Esophagus muscularis mucosa (tissue), 4 donors: ENCODE results near the gene POMT1. TPM values are rescaled to one million over a fixed set of nuclear protein-coding genes. Genes with fewer than 3 reads are reported as not detected.

ENCODE experiments used
- DNase-seq: peaks from one replicate; pipeline ENCODE4 v3.0.0-alpha.2; 2017; ENCODE audit errors: extremely low spot score
- H3K27ac ChIP-seq, 4 donors: fragments of 200-600 bp; sonication (generic); replicated peaks in 1 of 4; 1 replicate in 3 of 4; 2 replicates in 1 of 4; pipeline ENCODE4 v1.5.1; 2016 to 2019; ENCODE audit warnings: mild to moderate bottlenecking in 1 of 4
- H3K27me3 ChIP-seq, 4 donors: fragments of 200-600 bp; sonication (generic); one replicate each; pipeline versions ENCODE4 v1.5.1 to v1.6.0; 2016 to 2019
- H3K36me3 ChIP-seq, 4 donors: fragments of 200-600 bp; sonication (generic); one replicate each; pipeline ENCODE4 v1.5.1; 2016 to 2019
- H3K4me1 ChIP-seq, 4 donors: fragments of 200-600 bp; sonication (generic); one replicate each; pipeline ENCODE4 v1.5.1; 2016 to 2019
- H3K4me3 ChIP-seq, 4 donors: fragments of 200-600 bp; sonication (generic); 1 replicate in 2 of 4; 2 replicates in 2 of 4; pipeline ENCODE4 v1.5.1; 2016 to 2019; ENCODE audit warnings: mild to moderate bottlenecking in 4 of 4, moderate library complexity in 1 of 4
- H3K9me3 ChIP-seq, 4 donors: fragments of 200-600 bp; sonication (generic); 1 replicate in 3 of 4; 2 replicates in 1 of 4; pipeline ENCODE4 v1.5.1; 2016 to 2019
- CTCF ChIP-seq, 3 experiments: fragments of 200-600 bp in 2 of 3; fragments of 450-650 bp in 1 of 3; sonication (generic) in 2 of 3; IDR thresholded peaks; one replicate each; pipeline ENCODE4 v1.5.1; 2017 to 2019; ENCODE audit warnings: antibody characterized with exemption in 3 of 3, mild to moderate bottlenecking in 2 of 3, moderate library complexity in 1 of 3
- EP300 ChIP-seq: sonication (generic); formaldehyde crosslinking; IDR thresholded peaks from one replicate; pipeline ENCODE4 v1.6.1; 2017; ENCODE audit warnings: antibody characterized with exemption
- POLR2A ChIP-seq: fragments of 450-650 bp; IDR thresholded peaks from one replicate; pipeline ENCODE4 v1.6.1; 2017; ENCODE audit warnings: antibody characterized with exemption, moderate library complexity, mild to moderate bottlenecking, low read depth
- POLR2AphosphoS5 ChIP-seq, 2 donors: sonication (generic); formaldehyde crosslinking; IDR thresholded peaks; one replicate each; pipeline ENCODE4 v1.6.1; 2017; ENCODE audit warnings: antibody characterized with exemption in 2 of 2
- WGBS: methylation state at CpG from one replicate; pipeline ENCODE4 v1.1.5; 2018; 5-methylcytosine and 5-hydroxymethylcytosine counted together
- intact Hi-C: fragments of 100-400 bp; cut with DNase I; formaldehyde crosslinking; loops from one replicate; pipeline ENCODE4 v1.15.1; 2023
- total RNA-seq, 4 donors: library from RNA; depleted of rRNA; stranded (reverse); fragments of >200 nt; gene quantifications; one replicate each; pipeline versions ENCODE4 v1.1.0 to v1.2.1, GENCODE V29; 2016

Gene POMT1
- total RNA-seq, 4 donors from 2014 or later = 22.6 to 39.2 (median 25.0) TPM

DNA sequence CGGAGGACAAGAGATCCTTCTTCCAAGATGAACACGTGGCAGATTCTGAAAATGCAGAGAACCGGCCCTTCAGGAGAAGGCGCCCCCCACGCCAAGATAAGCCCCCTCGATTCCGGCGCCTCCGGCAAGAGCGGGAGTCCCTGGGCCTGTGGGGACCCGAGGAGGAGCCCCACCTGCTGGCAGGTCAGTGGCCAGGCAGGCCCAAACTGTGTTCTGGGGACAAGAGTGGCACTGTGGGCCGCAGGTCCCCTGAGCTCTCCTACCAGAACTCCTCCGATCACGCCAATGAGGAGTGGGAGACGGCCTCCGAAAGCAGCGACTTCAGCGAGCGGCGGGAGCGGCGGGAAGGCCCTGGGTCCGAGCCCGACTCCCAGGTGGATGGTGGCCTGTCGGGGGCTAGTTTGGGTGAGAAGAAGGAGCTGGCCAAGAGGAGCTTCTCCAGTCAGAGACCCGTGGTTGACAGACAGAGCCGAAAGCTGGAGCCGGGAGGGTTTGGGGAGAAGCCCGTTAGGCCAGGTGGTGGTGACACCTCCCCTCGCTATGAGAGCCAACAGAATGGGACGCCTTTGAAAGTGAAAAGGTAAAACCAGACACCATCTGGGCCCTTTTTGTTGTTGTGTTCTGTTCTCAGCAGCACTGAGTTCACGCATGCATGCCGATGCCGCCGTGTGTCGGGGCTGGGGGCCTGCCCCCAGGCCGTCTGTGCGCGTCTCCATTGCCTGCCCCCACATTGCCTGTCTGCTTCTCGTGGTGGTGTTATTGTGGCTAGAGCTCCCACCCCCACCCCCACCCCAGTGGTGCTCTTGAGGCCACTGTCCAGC is 26.6 kb upstream of the POMT1 start:
- intact Hi-C loops = loop anchor here (5.0 kb wide), 2 partner anchors 109 to 129 kb away; no protein-coding TSS in a partner anchor
- WGBS = 91% methylated on average over 38 of the region's 40 CpGs
- Histone ChIP-seq H3K4me3 (no peak overlapping the region), H3K36me3 (peaks cover 88 to 100% (median 98%) of the 10 kb centered on the region in 4 donors), H3K9me3 (no peaks in the 10 kb centered on the region), H3K27ac (no peak overlapping the region), H3K4me1 (peaks cover 8 to 19% (median 15%) of the 10 kb centered on the region in 4 donors), H3K27me3 (no peaks in the 10 kb centered on the region)
- no peak for DNase-seq
- TF ChIP-seq POLR2AphosphoS5 (IDR thresholded peaks at IDR 0.05) (no peak), CTCF (IDR thresholded peaks at IDR 0.05) (peak in 2 of 3 experiments; percentile 32 to 54), POLR2A (no peak), EP300 (no peak)

- H3K27ac ChIP-seq = no peak overlapping the region
- 95% methylated on average over 2 of the region's 18 CpGs for WGBS
- peaks cover 83 to 100% (median 98%) of the 10 kb centered on the region in 4 donors for H3K36me3 ChIP-seq
- intact Hi-C loops = loop anchor here (5.0 kb wide), 2 partner anchors 110 to 130 kb away; no protein-coding TSS in a partner anchor
- DNase-seq = no peak
- TF ChIP-seq EP300 (no peak), POLR2A (no peak), POLR2AphosphoS5 (IDR thresholded peaks at IDR 0.05) (no peak), CTCF (IDR thresholded peaks at IDR 0.05) (no peak)
- H3K4me3 ChIP-seq = no peak overlapping the region
- no peaks in the 10 kb centered on the region for H3K27me3 ChIP-seq
- no peaks in the 10 kb centered on the region for H3K9me3 ChIP-seq
- peaks cover 14 to 26% (median 22%) of the 10 kb centered on the region in 4 donors for H3K4me1 ChIP-seq
These were observed 25.9 kb upstream of the POMT1 start for GRCh38 chr9:131476777-131477345.

DNA sequence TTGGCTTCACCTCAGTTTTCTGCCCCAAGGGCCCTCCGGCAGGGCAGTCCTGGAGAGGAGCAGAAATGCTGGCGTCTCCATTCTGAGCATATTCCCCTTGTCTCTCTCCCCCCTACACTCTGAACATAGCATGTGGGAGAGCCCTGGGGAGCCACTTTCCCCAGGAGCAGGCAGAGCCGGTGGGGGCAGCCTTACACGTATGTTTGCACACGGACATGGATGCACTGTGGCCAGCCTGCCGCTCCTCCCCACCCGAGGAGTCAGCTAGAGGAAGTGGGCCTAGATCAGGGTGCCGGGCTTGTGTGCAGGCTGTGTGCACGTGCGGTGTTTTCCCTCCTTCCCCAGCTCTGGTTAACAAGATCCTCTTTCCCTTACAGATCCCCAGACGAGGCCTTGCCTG is 25.4 kb upstream of the POMT1 start:
- H3K4me1 ChIP-seq = peaks cover 19 to 31% (median 27%) of the 10 kb centered on the region in 4 donors
- no peaks in the 10 kb centered on the region for H3K9me3 ChIP-seq

GRCh38 chr9:131477816-131478419 is 24.8 kb upstream of the POMT1 start:
- intact Hi-C loops = loop anchor here (5.0 kb wide), 2 partner anchors 111 to 131 kb away; no protein-coding TSS in a partner anchor
- Histone ChIP-seq H3K27ac (peak overlapping the region in 1 of 4 donors; percentile 30), H3K4me3 (no peak overlapping the region), H3K9me3 (no peaks in the 10 kb centered on the region), H3K27me3 (no peaks in the 10 kb centered on the region), H3K36me3 (peaks cover 82 to 100% (median 98%) of the 10 kb centered on the region in 4 donors), H3K4me1 (peaks cover 24 to 36% (median 33%) of the 10 kb centered on the region in 4 donors)
- DNase-seq = no peak
- WGBS = 82% methylated on average over 19 of the region's 19 CpGs
- TF ChIP-seq POLR2A (no peak), EP300 (no peak), CTCF (IDR thresholded peaks at IDR 0.05) (no peak), POLR2AphosphoS5 (IDR thresholded peaks at IDR 0.05) (no peak)

More for the DNA sequence above, 25.4 kb upstream of the POMT1 start:
- whole genome bisulfite sequencing = 74% methylated on average over 11 of the region's 11 CpGs
- no peak for DNase-seq
- Histone ChIP-seq H3K27me3 (no peaks in the 10 kb centered on the region), H3K36me3 (peaks cover 83 to 100% (median 98%) of the 10 kb centered on the region in 4 donors), H3K4me3 (no peak overlapping the region), H3K27ac (peak overlapping the region in 1 of 4 donors; percentile 30)
- no peak for TF ChIP-seq CTCF (IDR thresholded peaks at IDR 0.05)
- no peak for TF ChIP-seq EP300
- no peak for TF ChIP-seq POLR2A
- TF ChIP-seq POLR2AphosphoS5 (IDR thresholded peaks at IDR 0.05) = no peak
- intact Hi-C loops = loop anchor here (5.0 kb wide), 2 partner anchors 110 to 130 kb away; no protein-coding TSS in a partner anchor
